PC-3 (cell line): Measurements from ENCODE around the gene CHRM4. TPM values are rescaled to one million over a fixed set of nuclear protein-coding genes. Genes with fewer than 3 reads are reported as not detected.

ENCODE experiments used
- ATAC-seq: fragments of 200-7000 bp; cut with Tn5 transposase; 2 replicates; pipeline ENCODE4 v1.9.1; 2020; ENCODE audit warnings: mild to moderate bottlenecking, moderate library complexity
- BruUV-seq: library from RNA; stranded (reverse); fragments of 400-500 nt; replicated peaks from 2 replicates; lab custom pipeline; 2021; lab: Mats Ljungman, UMichigan
- CTCF ChIA-PET: fragments of 300-600 bp; sonication (Branson Sonifier 250); formaldehyde crosslinking; loops from one replicate; lab custom pipeline; 2022; ENCODE audit warnings: antibody characterized with exemption; lab: Charles Lee
- POLR2A ChIA-PET: fragments of 300-600 bp; sonication (Branson Sonifier 250); formaldehyde crosslinking; loops from one replicate; lab custom pipeline; 2022; ENCODE audit warnings: antibody characterized with exemption; ENCODE audit not compliant: unreplicated experiment; lab: Charles Lee
- DNase-seq: peaks from one replicate; pipeline ENCODE4 v3.0.0-alpha.2; 2015
- H2AFZ ChIP-seq: fragments of 300-600 bp; sonication (generic); 2 replicates; pipeline ENCODE4 v1.6.0; 2016; ENCODE audit warnings: antibody characterized with exemption, low read length
- H3F3A ChIP-seq: fragments of 300-600 bp; sonication (generic); one replicate; pipeline ENCODE4 v1.6.0; 2017; ENCODE audit warnings: antibody characterized with exemption, low read length, control low read depth, mild to moderate bottlenecking; ENCODE audit not compliant: unreplicated experiment
- H3K27ac ChIP-seq: fragments of 300-600 bp; sonication (generic); 2 replicates; pipeline ENCODE4 v1.5.1; 2016; ENCODE audit warnings: mild to moderate bottlenecking, low read length
- H3K27me3 ChIP-seq: fragments of 300-600 bp; sonication (generic); 2 replicates; pipeline ENCODE4 v1.6.1; 2016; ENCODE audit warnings: low read length, mixed read lengths
- H3K36me3 ChIP-seq: fragments of 300-600 bp; sonication (generic); 2 replicates; pipeline ENCODE4 v1.6.1; 2016; ENCODE audit warnings: low read depth, mixed run types, low read length, mixed read lengths
- H3K4me1 ChIP-seq: fragments of 300-600 bp; sonication (generic); 2 replicates; pipeline ENCODE4 v1.5.1; 2016; ENCODE audit warnings: low read length; ENCODE audit not compliant: insufficient read depth
- H3K4me2 ChIP-seq: fragments of 300-600 bp; sonication (generic); 2 replicates; pipeline ENCODE4 v1.6.0; 2016; ENCODE audit warnings: low read length
- H3K4me3 ChIP-seq: fragments of 300-600 bp; sonication (generic); 2 replicates; pipeline ENCODE4 v1.5.1; 2016; ENCODE audit warnings: mild to moderate bottlenecking, low read length, mixed read lengths
- H3K79me2 ChIP-seq: fragments of 300-600 bp; sonication (generic); 2 replicates; pipeline ENCODE4 v1.6.1; 2017; ENCODE audit warnings: low read length, mixed read lengths
- H3K9ac ChIP-seq: fragments of 300-600 bp; sonication (generic); 2 replicates; pipeline ENCODE4 v1.6.0; 2016; ENCODE audit warnings: mild to moderate bottlenecking, low read length
- H3K9me2 ChIP-seq: fragments of 300-600 bp; sonication (generic); replicated peaks from 2 replicates; pipeline ENCODE4 v1.6.1; 2016; ENCODE audit warnings: mixed run types, low read length, mixed read lengths
- H3K9me3 ChIP-seq: fragments of 300-600 bp; sonication (generic); 2 replicates; pipeline ENCODE4 v1.6.1; 2016; ENCODE audit warnings: low read length, mixed read lengths
- H4K20me1 ChIP-seq: fragments of 300-600 bp; sonication (generic); 2 replicates; pipeline ENCODE4 v1.6.1; 2016; ENCODE audit warnings: low read length, mixed read lengths
- CTCF ChIP-seq: fragments of 300-600 bp; sonication (generic); conservative IDR thresholded peaks from 2 replicates; pipeline ENCODE4 v1.5.1; 2017; ENCODE audit warnings: antibody characterized with exemption, low read depth, mild to moderate bottlenecking, low read length
- EZH2 ChIP-seq: fragments of 300-600 bp; sonication (generic); IDR thresholded peaks from one replicate; pipeline ENCODE4 v1.6.1; 2017; ENCODE audit warnings: antibody characterized with exemption, mild to moderate bottlenecking, low read length; ENCODE audit not compliant: unreplicated experiment
- EZH2phosphoT487 ChIP-seq: fragments of 300-600 bp; sonication (generic); IDR thresholded peaks from 2 replicates; pipeline ENCODE4 v1.6.1; 2018; ENCODE audit warnings: mild to moderate bottlenecking, antibody characterized with exemption, low read length, borderline replicate concordance
- intact Hi-C: fragments of 100-400 bp; cut with micrococcal nuclease; formaldehyde crosslinking; loops from 2 replicates; pipeline ENCODE4 v1.9.0; 2023
- total RNA-seq: library from RNA; depleted of rRNA; stranded (reverse); fragments of >200 nt; gene quantifications from 2 replicates; pipeline ENCODE4 v1.2.3, GENCODE V29; 2014

The CHRM4 gene
- total RNA-seq, 1 experiment from 2014 or later = not detected

- Histone ChIP-seq H3K4me3 (no peak overlapping the region), H3K4me1 (peaks cover 26% of the 10 kb centered on the region)
- TF ChIP-seq EZH2 (no peak), EZH2phosphoT487 (no peak), CTCF (no peak)
These were observed 30.7 kb downstream of the CHRM4 start for GRCh38 chr11:46360878-46361277.

GRCh38 chr11:46359953-46360352 is 31.6 kb downstream of the CHRM4 start:
- CTCF ChIA-PET = no interaction called here
- no peaks in the 10 kb centered on the region for H3F3A ChIP-seq
- no peaks in the 10 kb centered on the region for H3K9me2 ChIP-seq
- BruUV-seq = no TSS peak
- H3K4me2 ChIP-seq = no peak overlapping the region
- no peaks in the 10 kb centered on the region for H3K36me3 ChIP-seq
- no peak overlapping the region for H3K4me3 ChIP-seq
- H3K27me3 ChIP-seq = no peaks in the 10 kb centered on the region
- TF ChIP-seq CTCF (no peak), EZH2 (no peak), EZH2phosphoT487 (no peak)
- intact Hi-C loops = no loop called here
- DNase-seq (no peak), ATAC-seq (no peak)
- no peak overlapping the region for H3K27ac ChIP-seq
- peaks cover 26% of the 10 kb centered on the region for H3K4me1 ChIP-seq
- no peaks in the 10 kb centered on the region for H4K20me1 ChIP-seq
- POLR2A ChIA-PET = interaction anchor here (0.6 kb wide), 1 partner anchor 116 kb away, joined by 8 read pairs; no protein-coding TSS in a partner anchor
- peaks cover 38% of the 10 kb centered on the region for H3K79me2 ChIP-seq
- H3K9me3 ChIP-seq = no peaks in the 10 kb centered on the region
- no peak overlapping the region for H2AFZ ChIP-seq
- H3K9ac ChIP-seq = no peak overlapping the region

More at GRCh38 chr11:46360878-46361277, 30.7 kb downstream of the CHRM4 start:
- Histone ChIP-seq H3K27ac (no peak overlapping the region), H3K27me3 (no peaks in the 10 kb centered on the region), H3K9ac (no peak overlapping the region), H3K9me2 (no peaks in the 10 kb centered on the region), H4K20me1 (no peaks in the 10 kb centered on the region), H3K4me2 (no peak overlapping the region), H2AFZ (no peak overlapping the region), H3K9me3 (no peaks in the 10 kb centered on the region), H3K79me2 (peaks cover 40% of the 10 kb centered on the region), H3K36me3 (no peaks in the 10 kb centered on the region), H3F3A (no peaks in the 10 kb centered on the region)
- DNase-seq = no peak
- ChIA-PET CTCF (interaction anchor here (0.6 kb wide), 1 partner anchor 45 kb away, joined by 3 read pairs; no protein-coding TSS in a partner anchor), POLR2A (no interaction called here)
- intact Hi-C loops = no loop called here
- BruUV-seq = no TSS peak
- ATAC-seq = no peak

GRCh38 chr11:46357483-46357936 is 34.1 kb downstream of the CHRM4 start:
- TF ChIP-seq EZH2 = no peak
- no peaks in the 10 kb centered on the region for H3K9me3 ChIP-seq
- H4K20me1 ChIP-seq = no peaks in the 10 kb centered on the region
- ChIA-PET POLR2A (no interaction called here), CTCF (no interaction called here)
- no peak overlapping the region for H3K4me3 ChIP-seq
- no peaks in the 10 kb centered on the region for H3F3A ChIP-seq
- H3K4me2 ChIP-seq = no peak overlapping the region
- no peak overlapping the region for H3K9ac ChIP-seq
- peaks cover 6% of the 10 kb centered on the region for H3K4me1 ChIP-seq
- H2AFZ ChIP-seq = no peak overlapping the region
- DNase-seq = no peak
- H3K27ac ChIP-seq = no peak overlapping the region
- H3K9me2 ChIP-seq = no peaks in the 10 kb centered on the region
- H3K27me3 ChIP-seq = no peaks in the 10 kb centered on the region
- intact Hi-C loops = no loop called here
- BruUV-seq = no TSS peak
- H3K36me3 ChIP-seq = no peaks in the 10 kb centered on the region
- peaks cover 49% of the 10 kb centered on the region for H3K79me2 ChIP-seq
- no peak for ATAC-seq
